B cell (primary cell): ENCODE measurements around the gene RAB2B. TPM values are rescaled to one million over a fixed set of nuclear protein-coding genes. Genes with fewer than 3 reads are reported as not detected.

Experiments used
- ATAC-seq: fragments of 200-7000 bp; cut with Tn5 transposase; one replicate; pipeline ENCODE4 v1.10.0; 2021; ENCODE audit warnings: low read depth, mild to moderate bottlenecking, moderate number of reproducible peaks, moderate library complexity
- CTCF ChIA-PET: fragments of 350-600 bp; sonication (Branson Sonifier 250); formaldehyde crosslinking; loops from one replicate; lab custom pipeline; 2021; ENCODE audit warnings: antibody characterized with exemption, inconsistent platforms; lab: Charles Lee
- POLR2A ChIA-PET: fragments of 350-600 bp; sonication (Branson Sonifier 250); formaldehyde crosslinking; loops from one replicate; lab custom pipeline; 2021; ENCODE audit warnings: antibody characterized with exemption; lab: Charles Lee
- DNase-seq: peaks from one replicate; pipeline ENCODE4 v3.0.0; 2013
- H2AFZ ChIP-seq: 2 replicates; pipeline ENCODE4 v1.6.1; 2012; ENCODE audit warnings: mild to moderate bottlenecking, low read depth, low read length; ENCODE audit not compliant: insufficient read depth, poor library complexity, severe bottlenecking
- H3K27ac ChIP-seq, 2 donors: 1 replicate in 1 of 2; 2 replicates in 1 of 2; pipeline ENCODE4 v1.5.1; 2012 to 2013; ENCODE audit warnings: low read length in 2 of 2, mild to moderate bottlenecking in 2 of 2, moderate library complexity in 1 of 2
- H3K27me3 ChIP-seq, 4 experiments: fragments of 200-600 bp in 1 of 4; sonication (generic) in 1 of 4; replicated peaks in 1 of 4; 1 replicate in 2 of 4; 2 replicates in 2 of 4; pipeline versions ENCODE4 v1.6.1 to v1.7.0; 2013 to 2016; ENCODE audit warnings: low read length in 3 of 4, mild to moderate bottlenecking in 2 of 4, mixed read lengths in 1 of 4, moderate library complexity in 1 of 4; ENCODE audit not compliant: insufficient read depth in 4 of 4, control insufficient read depth in 3 of 4; ENCODE audit errors: control extremely low read depth in 1 of 4
- H3K36me3 ChIP-seq, 2 experiments: replicated peaks in 1 of 2; 1 replicate in 1 of 2; 2 replicates in 1 of 2; pipeline versions ENCODE4 v1.6.1 to v1.7.1; 2013; ENCODE audit warnings: low read length in 1 of 2; ENCODE audit not compliant: insufficient read depth in 2 of 2, control insufficient read depth in 1 of 2; ENCODE audit errors: control extremely low read depth in 1 of 2, extremely low read depth in 1 of 2
- H3K4me1 ChIP-seq, 2 donors: fragments of 200-600 bp in 1 of 2; sonication (generic) in 1 of 2; 1 replicate in 1 of 2; 2 replicates in 1 of 2; pipeline versions ENCODE4 v1.5.1 to v1.6.1; 2013 to 2017; ENCODE audit warnings: low read length in 2 of 2; ENCODE audit not compliant: control insufficient read depth in 2 of 2, insufficient read depth in 2 of 2
- H3K4me2 ChIP-seq: replicated peaks from 2 replicates; pipeline ENCODE3; 2012; ENCODE audit warnings: mild to moderate bottlenecking, low read depth, low read length; ENCODE audit not compliant: poor library complexity, severe bottlenecking
- H3K4me3 ChIP-seq, 5 experiments: fragments of 200-600 bp in 1 of 5; sonication (generic) in 1 of 5; 1 replicate in 3 of 5; 2 replicates in 2 of 5; pipeline versions ENCODE4 v1.5.1 to v1.7.0; 2011 to 2016; ENCODE audit warnings: low read length in 4 of 5, mild to moderate bottlenecking in 4 of 5, low read depth in 2 of 5, control low read depth in 1 of 5, moderate library complexity in 1 of 5; ENCODE audit not compliant: insufficient read depth in 1 of 5; ENCODE audit errors: control extremely low read depth in 1 of 5, extremely low read depth in 1 of 5
- H3K79me2 ChIP-seq: fragments of 200-600 bp; sonication (generic); one replicate; pipeline ENCODE4 v1.6.0; 2016; ENCODE audit warnings: low read length; ENCODE audit not compliant: control insufficient read depth, insufficient read depth
- H3K9ac ChIP-seq: fragments of 200-600 bp; sonication (generic); 2 replicates; pipeline ENCODE4 v1.6.1; 2017; ENCODE audit warnings: mild to moderate bottlenecking, low read length, moderate library complexity
- H3K9me3 ChIP-seq, 3 donors: one replicate each; pipeline versions ENCODE4 v1.6.1 to v1.7.1; 2013; ENCODE audit warnings: low read length in 2 of 3; ENCODE audit not compliant: control insufficient read depth in 2 of 3, insufficient read depth in 1 of 3; ENCODE audit errors: control extremely low read depth in 1 of 3
- H4K20me1 ChIP-seq: 2 replicates; pipeline ENCODE4 v1.6.0; 2012; ENCODE audit warnings: mild to moderate bottlenecking, low read length; ENCODE audit not compliant: insufficient read depth, control insufficient read depth, poor library complexity, severe bottlenecking
- H3K27ac Mint-ChIP-seq: one replicate; pipeline ENCODE4 v1.8.0; 2021; ENCODE audit warnings: mixed read lengths
- H3K27me3 Mint-ChIP-seq: one replicate; pipeline ENCODE4 v1.8.0; 2021; ENCODE audit warnings: mixed read lengths
- H3K4me1 Mint-ChIP-seq: one replicate; pipeline ENCODE4 v1.8.0; 2021; ENCODE audit warnings: mixed read lengths
- H3K4me3 Mint-ChIP-seq: one replicate; pipeline ENCODE4 v1.8.0; 2021; ENCODE audit warnings: mixed read lengths
- H3K9me3 Mint-ChIP-seq: one replicate; pipeline ENCODE4 v1.8.0; 2022; ENCODE audit warnings: mixed read lengths; ENCODE audit not compliant: insufficient read depth
- EZH2 ChIP-seq: IDR thresholded peaks from 2 replicates; pipeline ENCODE4 v1.6.1; 2012; ENCODE audit warnings: borderline replicate concordance, low read depth, mild to moderate bottlenecking, moderate library complexity, low read length; ENCODE audit not compliant: insufficient read depth, poor library complexity, severe bottlenecking
- WGBS: methylation state at CpG from one replicate; pipeline ENCODE4 v1.1.5; 2013; ENCODE audit warnings: missing lambda C conversion rate; ENCODE audit not compliant: insufficient coverage; 5-methylcytosine and 5-hydroxymethylcytosine counted together
- intact Hi-C: fragments of 100-400 bp; cut with micrococcal nuclease; formaldehyde crosslinking; loops from one replicate; pipeline ENCODE4 v1.10.0; 2022
- polyA plus RNA-seq: library from polyadenylated mRNA; depleted of rRNA; stranded (reverse); fragments of >200 nt; gene quantifications from 2 replicates; pipeline ENCODE4 v1.2.3, GENCODE V29; 2012
- total RNA-seq, 2 donors: library from RNA; stranded (reverse); fragments of 120-200 nt in 1 of 2; gene quantifications; 1 replicate in 1 of 2; 2 replicates in 1 of 2; pipeline versions ENCODE4 v1.2.3 to v1.2.4, GENCODE V29; 2013 to 2022
- TF ChIP-seq, protein P1 (sequence below): fragments of 200-600 bp; IDR thresholded peaks from one replicate; pipeline ENCODE4 v1.8.0; 2022; ENCODE audit warnings: antibody characterized with exemption, mild to moderate bottlenecking

The RAB2B gene
- total and polyA plus RNA-seq, 2 donors (not counting 1 experiment from before 2014, with no cell fraction given): 13.3 to 46.5 TPM

DNA sequence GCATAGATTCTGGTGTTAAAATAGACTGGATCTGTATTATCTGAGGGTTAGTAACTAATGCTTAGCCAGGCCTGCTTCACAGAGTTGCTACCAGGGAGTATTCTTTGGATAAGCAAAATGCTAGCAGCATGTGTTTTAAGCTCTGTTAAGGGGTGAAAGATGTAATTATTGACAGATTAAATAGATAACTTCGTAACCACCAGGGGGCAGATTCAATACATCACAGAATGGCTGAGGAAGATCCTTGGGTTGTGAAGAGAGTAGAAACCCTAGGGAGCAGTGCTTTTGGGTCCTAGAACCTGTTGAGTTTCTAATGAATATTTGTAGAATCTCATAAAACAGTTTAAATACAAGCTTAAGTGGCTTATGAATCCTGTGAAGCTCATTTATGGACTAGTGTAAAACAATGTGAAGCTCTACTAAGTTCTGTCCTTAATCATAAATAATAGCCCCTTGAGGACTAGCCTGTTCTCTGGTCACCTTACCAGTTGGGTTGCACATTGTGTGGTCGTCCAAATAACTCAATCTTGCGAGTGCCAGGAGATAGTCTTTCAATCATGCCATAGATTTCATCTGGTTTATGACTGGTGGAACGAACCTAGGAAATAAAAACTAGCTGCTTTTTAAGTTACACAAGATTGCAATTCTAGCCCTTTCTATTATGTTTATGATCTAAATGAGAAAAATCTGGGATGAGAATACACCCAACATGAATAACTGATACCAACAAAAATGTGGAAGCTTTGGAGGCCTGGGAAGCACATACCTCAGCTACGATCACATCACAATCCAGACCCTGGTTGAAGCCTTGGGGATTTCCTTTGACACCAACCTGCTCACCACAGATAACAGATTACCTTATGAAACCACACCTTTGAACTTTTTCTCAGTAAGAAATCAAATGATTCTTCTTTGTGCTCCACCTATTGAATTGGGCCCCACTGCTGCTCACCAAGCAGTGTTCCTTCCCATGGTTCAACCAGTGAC is 22.1 kb upstream of the RAB2B start:
- no peaks in the 10 kb centered on the region for H3K4me1 Mint-ChIP-seq
- Histone ChIP-seq H3K36me3 (peaks cover 21 to 85% of the 10 kb centered on the region in 2 experiments), H3K27ac (no peak overlapping the region), H3K4me3 (no peak overlapping the region), H3K4me1 (no peaks in the 10 kb centered on the region), H3K9me3 (no peaks in the 10 kb centered on the region), H3K79me2 (peaks cover 10% of the 10 kb centered on the region), H2AFZ (no peak overlapping the region), H3K4me2 (no peak overlapping the region), H3K27me3 (no peaks in the 10 kb centered on the region), H3K9ac (no peak overlapping the region), H4K20me1 (no peaks in the 10 kb centered on the region)
- H3K4me3 Mint-ChIP-seq: no peak overlapping the region
- TF ChIP-seq EZH2: no peak
- TF ChIP-seq, protein P1, sequence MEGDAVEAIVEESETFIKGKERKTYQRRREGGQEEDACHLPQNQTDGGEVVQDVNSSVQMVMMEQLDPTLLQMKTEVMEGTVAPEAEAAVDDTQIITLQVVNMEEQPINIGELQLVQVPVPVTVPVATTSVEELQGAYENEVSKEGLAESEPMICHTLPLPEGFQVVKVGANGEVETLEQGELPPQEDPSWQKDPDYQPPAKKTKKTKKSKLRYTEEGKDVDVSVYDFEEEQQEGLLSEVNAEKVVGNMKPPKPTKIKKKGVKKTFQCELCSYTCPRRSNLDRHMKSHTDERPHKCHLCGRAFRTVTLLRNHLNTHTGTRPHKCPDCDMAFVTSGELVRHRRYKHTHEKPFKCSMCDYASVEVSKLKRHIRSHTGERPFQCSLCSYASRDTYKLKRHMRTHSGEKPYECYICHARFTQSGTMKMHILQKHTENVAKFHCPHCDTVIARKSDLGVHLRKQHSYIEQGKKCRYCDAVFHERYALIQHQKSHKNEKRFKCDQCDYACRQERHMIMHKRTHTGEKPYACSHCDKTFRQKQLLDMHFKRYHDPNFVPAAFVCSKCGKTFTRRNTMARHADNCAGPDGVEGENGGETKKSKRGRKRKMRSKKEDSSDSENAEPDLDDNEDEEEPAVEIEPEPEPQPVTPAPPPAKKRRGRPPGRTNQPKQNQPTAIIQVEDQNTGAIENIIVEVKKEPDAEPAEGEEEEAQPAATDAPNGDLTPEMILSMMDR: peak; percentile 72
- no peak overlapping the region for H3K27ac Mint-ChIP-seq
- ChIA-PET CTCF (interaction anchor here (0.6 to 2.6 kb wide), 23 partner anchors 9 to 234 kb away, joined by 3 to 45 read pairs (median 4); partner anchors contain the start of genes CHD8, METTL3, RAB2B and SALL2), POLR2A (no interaction called here)
- peak; percentile 61 for DNase-seq
- H3K27me3 Mint-ChIP-seq: no peaks in the 10 kb centered on the region
- WGBS: 100% methylated on average over 3 of the region's 5 CpGs
- intact Hi-C loops: no loop called here
- no peaks in the 10 kb centered on the region for H3K9me3 Mint-ChIP-seq
- ATAC-seq: peak; percentile 36

DNA sequence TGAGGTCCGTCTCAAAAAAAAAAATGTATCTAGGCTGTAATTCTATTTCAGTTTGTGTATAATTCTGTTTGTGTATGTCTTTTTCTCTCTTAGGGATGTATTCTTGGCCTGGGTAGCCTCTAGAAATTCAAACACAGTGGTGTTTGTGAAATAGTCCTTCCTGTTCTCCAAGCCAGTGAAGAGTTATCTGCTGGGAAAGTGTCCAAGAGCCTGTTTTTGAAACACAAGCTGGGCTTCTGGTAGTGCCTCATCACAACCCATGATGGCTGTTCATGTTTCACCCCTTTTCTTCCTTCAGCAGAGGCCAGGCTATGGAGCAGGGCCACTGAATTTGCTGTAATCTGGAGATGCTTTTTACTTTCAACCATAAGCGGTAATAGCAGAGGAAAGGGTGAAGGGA is 19.7 kb upstream of the RAB2B start:
- Histone ChIP-seq H4K20me1 (no peaks in the 10 kb centered on the region), H3K27ac (no peak overlapping the region), H2AFZ (no peak overlapping the region), H3K4me1 (no peaks in the 10 kb centered on the region), H3K4me2 (no peak overlapping the region), H3K27me3 (no peaks in the 10 kb centered on the region), H3K4me3 (no peak overlapping the region), H3K9ac (no peak overlapping the region), H3K36me3 (peaks cover 14 to 78% of the 10 kb centered on the region in 2 experiments), H3K9me3 (no peaks in the 10 kb centered on the region), H3K79me2 (no peaks in the 10 kb centered on the region)
- ChIA-PET CTCF (interaction anchor here (0.8 kb wide), 1 partner anchor 60 kb away, joined by 4 read pairs; no protein-coding TSS in a partner anchor), POLR2A (no interaction called here)
- intact Hi-C loops: no loop called here
- no peaks in the 10 kb centered on the region for H3K4me1 Mint-ChIP-seq
- DNase-seq (no peak), ATAC-seq (no peak)
- H3K9me3 Mint-ChIP-seq: no peaks in the 10 kb centered on the region
- no peak for TF ChIP-seq EZH2
- TF ChIP-seq, protein P1: no peak
- H3K27ac Mint-ChIP-seq: no peak overlapping the region
- 84% methylated on average over 2 of the region's 2 CpGs for WGBS
- H3K4me3 Mint-ChIP-seq: no peak overlapping the region
- H3K27me3 Mint-ChIP-seq: no peaks in the 10 kb centered on the region
